Heart right ventricle (tissue), 16 donors: ENCODE results near the gene KHDC3L. TPM values are rescaled to one million over a fixed set of nuclear protein-coding genes. Genes with fewer than 3 reads are reported as not detected.

Experiments used
- ATAC-seq, 8 donors: fragments of 200-7000 bp; cut with Tn5 transposase; one replicate each; pipeline ENCODE4 v1.9.1; 2020; ENCODE audit warnings: mild to moderate bottlenecking in 8 of 8, moderate library complexity in 8 of 8, moderate number of reproducible peaks in 1 of 8
- DNase-seq, 2 donors: peaks; one replicate each; pipeline ENCODE4 v3.0.0-alpha.2; 2020
- H3K27ac ChIP-seq, 10 donors: fragments of 200-600 bp; sonication (generic) in 2 of 10; one replicate each; pipeline versions ENCODE4 v1.5.0 to v1.8.0; 2020 to 2022; ENCODE audit warnings: mild to moderate bottlenecking in 3 of 10
- H3K27me3 ChIP-seq, 7 donors: fragments of 200-600 bp; one replicate each; pipeline ENCODE4 v1.8.0; 2021 to 2022; ENCODE audit warnings: mild to moderate bottlenecking in 2 of 7
- H3K36me3 ChIP-seq, 9 donors: fragments of 200-600 bp; sonication (generic) in 1 of 9; one replicate each; pipeline versions ENCODE4 v1.5.0 to v1.8.0; 2020 to 2022; ENCODE audit warnings: mild to moderate bottlenecking in 2 of 9
- H3K4me1 ChIP-seq, 9 donors: fragments of 200-600 bp; sonication (generic) in 1 of 9; one replicate each; pipeline versions ENCODE4 v1.5.0 to v1.8.0; 2020 to 2022; ENCODE audit warnings: mild to moderate bottlenecking in 4 of 9
- H3K4me3 ChIP-seq, 10 donors: fragments of 200-600 bp; sonication (generic) in 2 of 10; one replicate each; pipeline versions ENCODE4 v1.5.0 to v1.8.0; 2020 to 2022; ENCODE audit warnings: mild to moderate bottlenecking in 7 of 10, moderate library complexity in 2 of 10
- H3K9me3 ChIP-seq, 11 donors: fragments of 200-600 bp in 10 of 11; sonication (generic) in 2 of 11; one replicate each; pipeline versions ENCODE4 v1.5.0 to v1.8.0; 2013 to 2022; ENCODE audit warnings: mild to moderate bottlenecking in 2 of 11, control low read depth in 1 of 11, moderate library complexity in 1 of 11
- CTCF ChIP-seq, 9 donors: fragments of 200-600 bp; sonication (generic) in 2 of 9; IDR thresholded peaks; one replicate each; pipeline versions ENCODE4 v1.5.0 to v1.8.0; 2021 to 2022; ENCODE audit warnings: antibody characterized with exemption in 9 of 9, mild to moderate bottlenecking in 5 of 9, moderate library complexity in 1 of 9
- WGBS, 2 donors: extraction: QIAGEN DNeasy Blood & Tissue Kit; methylation state at CpG; one replicate each; pipeline ENCODE4 v1.1.7; 2013; ENCODE audit warnings: inconsistent platforms in 1 of 2; 5-methylcytosine and 5-hydroxymethylcytosine counted together
- intact Hi-C, 10 donors: fragments of 100-400 bp; cut with DNase I; formaldehyde crosslinking; loops; one replicate each; pipeline versions ENCODE4 v1.11.1 to v1.14.2; 2022
- polyA plus RNA-seq, 2 donors: library from polyadenylated mRNA; stranded (reverse); fragments of 200-250 nt; gene quantifications; one replicate each; pipeline ENCODE4 v1.2.3, GENCODE V29; 2013
- total RNA-seq, 10 donors: library from RNA; stranded (reverse); fragmentation: NEBNext Ultra II Directional in 3 of 10; extraction: Animal tissue kit (Norgen Biotek cat#: 25700) in 3 of 10; gene quantifications; one replicate each; pipeline versions ENCODE4 v1.2.1 to v1.2.4, GENCODE V29; 2021 to 2023
- donor health status: Arrhythmogenic right ventricular cardiomyopathy.
- donor health status: ischemic (EF 13 %, LVEDD 7.1; RV severe dilation, severe dysfunction).
- donor health status: healthy with polysubstance abuse.
- donor health status: DM: no; HTN: yes; CAD: no.
- donor health status: DM: no; HTN: no; CAD: no.
- donor health status: ischemic (EF 25% LVEDD 6.9; RV normal size, moderate dysfunction).
- donor health status: ischemic (EF 25% LVEDD 5.7; RV mildly dilated, moderate dysfunction).
- donor health status: healthy.
- donor health status: DM: yes; HTN: yes; CAD: no.
- donor health status: Ischemic cardiomyopathy.
- donor health status: ischemic (EF 35%, LVEDD 5.7; RV mildly dilated, moderate dysfunction).
- donor health status: nonischemic (EF 11% LVEDD 7.7; RV severe dilation, severe dysfunction).
- donor health status: DM: yes; HTN: yes; CAD: no.
- donor health status: PGD.
- donor health status: ischemic (EF 29% LVEDD 5.4; RV normal size, mild dysfunction).
- donor health status: nonischemic (EF 23%, LVEDD 6.1; RV moderate dilation, normal function).

KHDC3L gene
- total and polyA plus RNA-seq, 12 donors: not detected

GRCh38 chr6:73369157-73369556 is 6.7 kb downstream of the KHDC3L start:
- H3K36me3 ChIP-seq: no peaks in the 10 kb centered on the region
- peaks cover 0 to 25% (median 10%) of the 10 kb centered on the region in 11 donors for H3K9me3 ChIP-seq
- H3K4me3 ChIP-seq: no peak overlapping the region
- no peaks in the 10 kb centered on the region for H3K27me3 ChIP-seq
- TF ChIP-seq CTCF (IDR thresholded peaks at IDR 0.05): no peak
- H3K4me1 ChIP-seq: no peaks in the 10 kb centered on the region
- ATAC-seq (no peak), DNase-seq (no peak)
- intact Hi-C loops: no loop called here
- 91 to 92% methylated on average over 14 of the region's 14 CpGs for WGBS, 2 donors
- H3K27ac ChIP-seq: no peak overlapping the region

- intact Hi-C loops: no loop called here
- Histone ChIP-seq H3K27ac (no peak within 1 kb of the TSS), H3K36me3 (no peaks in the 10 kb centered on the region), H3K4me1 (no peaks in the 10 kb centered on the region), H3K9me3 (peaks cover 0 to 25% (median 10%) of the 10 kb centered on the region in 11 donors), H3K27me3 (no peaks in the 10 kb centered on the region), H3K4me3 (no peak within 1 kb of the TSS)
- DNase-seq: no peak
- TF ChIP-seq CTCF (IDR thresholded peaks at IDR 0.05): no peak
- no peak for ATAC-seq
- WGBS, 2 donors: 96 to 97% methylated on average over 36 of the region's 36 CpGs
Measured at GRCh38 chr6:73369563-73369962, 7.1 kb downstream of the KHDC3L start, which contains the start of gene OOEP. Gene OOEP (minus strand): TSS chr6:73369897. CDS start chr6:73369792, 105 bp downstream.

DNA sequence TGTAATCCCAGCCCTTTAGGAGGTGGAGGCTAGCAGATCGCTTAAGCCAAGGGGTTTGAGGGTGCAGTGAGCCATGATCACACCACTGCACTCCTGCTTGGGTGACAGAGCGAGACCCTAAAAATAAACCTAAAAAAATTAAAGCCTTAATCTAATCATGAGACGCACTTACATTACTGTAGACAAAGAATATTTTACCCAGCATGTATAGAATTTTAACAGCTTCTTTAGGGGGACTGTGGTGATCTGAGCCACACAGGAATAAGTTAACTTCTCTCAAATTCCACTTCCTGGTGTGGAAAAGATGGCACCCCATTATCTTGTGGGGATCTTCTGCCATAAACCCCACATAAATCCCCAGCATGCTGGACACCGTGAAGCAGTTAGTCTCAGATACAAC is 9.5 kb downstream of the KHDC3L start:
- no peaks in the 10 kb centered on the region for H3K27me3 ChIP-seq

DNA sequence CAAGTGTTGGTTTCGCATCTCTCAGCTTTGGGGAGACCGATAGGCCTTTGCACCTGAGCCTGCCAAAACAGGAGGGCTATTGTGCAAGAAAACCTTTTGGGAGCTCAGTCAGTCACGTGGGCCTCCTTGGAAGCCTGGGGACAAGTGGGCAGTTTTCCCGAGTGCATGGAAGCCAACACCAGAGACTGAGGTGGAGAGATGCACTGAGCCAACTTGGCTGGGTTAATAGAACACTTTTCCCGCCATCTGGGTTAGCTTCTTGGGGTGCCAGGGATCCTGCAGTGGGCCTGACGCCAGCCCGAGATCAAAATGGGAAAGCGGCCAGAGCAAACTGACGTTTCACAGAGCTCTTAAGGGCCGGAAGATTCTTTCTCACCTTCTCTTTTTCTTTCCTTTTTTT is 10.1 kb downstream of the KHDC3L start:
- 75 to 86% methylated on average over 10 of the region's 10 CpGs for WGBS, 2 donors
- no peak for DNase-seq
- Histone ChIP-seq H3K36me3 (no peaks in the 10 kb centered on the region), H3K27ac (no peak overlapping the region), H3K4me3 (no peak overlapping the region), H3K9me3 (peaks cover 0 to 25% (median 10%) of the 10 kb centered on the region in 11 donors), H3K27me3 (no peaks in the 10 kb centered on the region), H3K4me1 (no peaks in the 10 kb centered on the region)
- no peak for ATAC-seq
- intact Hi-C loops: no loop called here
- TF ChIP-seq CTCF (IDR thresholded peaks at IDR 0.05): no peak

More for the DNA sequence above, 9.5 kb downstream of the KHDC3L start:
- no peaks in the 10 kb centered on the region for H3K4me1 ChIP-seq
- DNase-seq (no peak), ATAC-seq (no peak)
- no peak overlapping the region for H3K27ac ChIP-seq
- TF ChIP-seq CTCF (IDR thresholded peaks at IDR 0.05): no peak
- no peaks in the 10 kb centered on the region for H3K36me3 ChIP-seq
- peaks cover 0 to 25% (median 10%) of the 10 kb centered on the region in 11 donors for H3K9me3 ChIP-seq
- no peak overlapping the region for H3K4me3 ChIP-seq
- WGBS, 2 donors: 95 to 96% methylated on average over 4 of the region's 4 CpGs
- intact Hi-C loops: no loop called here
